Stimulated activated naive CD8-positive, alpha-beta T cell treated with anti-CD3 and anti-CD28 coated beads, Interleukin-15, Interleukin-2, amounts not matched to agents 100 U/mL and 50 U/mL, for 24 hours (primary cell): ENCODE measurements around the gene SPHK2.
"Not testable (repeated sequence)": the region's sequence is repeated elsewhere in the genome, so short reads cannot be mapped to it uniquely, and the experiment has no call there.

Experiments used
- ATAC-seq: fragments of 150-1000 bp; cut with Tn5 transposase; one replicate; pipeline ENCODE4 v1.10.0; 2021
- DNase-seq: peaks from one replicate; pipeline ENCODE4 v3.0.0; 2021

Gene SPHK2

GRCh38 chr19:48637449-48637947 is 18.2 kb downstream of the SPHK2 start:
- DNase-seq (peak; percentile 99), ATAC-seq (peak; percentile 82)

GRCh38 chr19:48637948-48638830 is 18.9 kb downstream of the SPHK2 start:
- DNase-seq, result peak; percentile 71
- ATAC-seq, result peak; percentile 19

- DNase-seq (peak; percentile 30), ATAC-seq (no peak)
Measured at GRCh38 chr19:48638831-48639381, 19.6 kb downstream of the SPHK2 start.

- DNase-seq, result peak; percentile 19
- ATAC-seq, result no peak
Measured at GRCh38 chr19:48639483-48640375, 20.4 kb downstream of the SPHK2 start.

GRCh38 chr19:48641850-48642249 is 22.5 kb downstream of the SPHK2 start:
- ATAC-seq (no peak), DNase-seq (no peak)

- DNase-seq (no peak), ATAC-seq (no peak)
Measured at GRCh38 chr19:48642862-48643261, 23.6 kb downstream of the SPHK2 start.

- ATAC-seq (no peak), DNase-seq (no peak)
Measured at GRCh38 chr19:48644355-48644754, 25.0 kb downstream of the SPHK2 start.

GRCh38 chr19:48644839-48645619 is 25.7 kb downstream of the SPHK2 start:
- peak; percentile 80 for ATAC-seq
- DNase-seq, result peak; percentile 74

- DNase-seq (no peak), ATAC-seq (no peak)
Measured at GRCh38 chr19:48645620-48646000, 26.3 kb downstream of the SPHK2 start.

- DNase-seq (peak; percentile 93), ATAC-seq (peak; percentile 88)
Measured at GRCh38 chr19:48646001-48646721, 26.9 kb downstream of the SPHK2 start, which contains the start of gene CA11. CA11 (minus strand) TSS chr19:48646187; CDS start chr19:48645632, 555 bp downstream.

- DNase-seq, result no peak
- no peak for ATAC-seq
Measured at GRCh38 chr19:48646722-48647216, 27.5 kb downstream of the SPHK2 start.

- no peak for ATAC-seq
- DNase-seq, result no peak
Measured at GRCh38 chr19:48648134-48648533, 28.8 kb downstream of the SPHK2 start.

- ATAC-seq (no peak), DNase-seq (no peak)
Measured at GRCh38 chr19:48650974-48651682, 31.8 kb downstream of the SPHK2 start.

GRCh38 chr19:48651683-48652048 is 32.4 kb downstream of the SPHK2 start:
- ATAC-seq (no peak), DNase-seq (no peak)

GRCh38 chr19:48654299-48655059 is 35.2 kb downstream of the SPHK2 start:
- DNase-seq (no peak), ATAC-seq (no peak)

- no peak for DNase-seq
Measured at GRCh38 chr19:48656840-48657474, 37.7 kb downstream of the SPHK2 start.

GRCh38 chr19:48657828-48658227 is 38.5 kb downstream of the SPHK2 start:
- DNase-seq, ATAC-seq: not testable (repeated sequence)

More at GRCh38 chr19:48656840-48657474, 37.7 kb downstream of the SPHK2 start:
- no peak for ATAC-seq

GRCh38 chr19:48658483-48658882 is 39.2 kb downstream of the SPHK2 start:
- ATAC-seq (no peak), DNase-seq (no peak)

- DNase-seq, result no peak
- ATAC-seq, result no peak
Measured at GRCh38 chr19:48659768-48660167, 40.5 kb downstream of the SPHK2 start.
